ENCODE results near the gene MTMR12. TPM values are rescaled to one million over a fixed set of nuclear protein-coding genes. Genes with fewer than 3 reads are reported as not detected.
"Not testable (repeated sequence)": the region's sequence is repeated elsewhere in the genome, so short reads cannot be mapped to it uniquely, and the experiment has no call there.

Gene MTMR12
- total RNA-seq, 2 experiments from 2014 or later: 14.1 to 16.0 TPM

DNA sequence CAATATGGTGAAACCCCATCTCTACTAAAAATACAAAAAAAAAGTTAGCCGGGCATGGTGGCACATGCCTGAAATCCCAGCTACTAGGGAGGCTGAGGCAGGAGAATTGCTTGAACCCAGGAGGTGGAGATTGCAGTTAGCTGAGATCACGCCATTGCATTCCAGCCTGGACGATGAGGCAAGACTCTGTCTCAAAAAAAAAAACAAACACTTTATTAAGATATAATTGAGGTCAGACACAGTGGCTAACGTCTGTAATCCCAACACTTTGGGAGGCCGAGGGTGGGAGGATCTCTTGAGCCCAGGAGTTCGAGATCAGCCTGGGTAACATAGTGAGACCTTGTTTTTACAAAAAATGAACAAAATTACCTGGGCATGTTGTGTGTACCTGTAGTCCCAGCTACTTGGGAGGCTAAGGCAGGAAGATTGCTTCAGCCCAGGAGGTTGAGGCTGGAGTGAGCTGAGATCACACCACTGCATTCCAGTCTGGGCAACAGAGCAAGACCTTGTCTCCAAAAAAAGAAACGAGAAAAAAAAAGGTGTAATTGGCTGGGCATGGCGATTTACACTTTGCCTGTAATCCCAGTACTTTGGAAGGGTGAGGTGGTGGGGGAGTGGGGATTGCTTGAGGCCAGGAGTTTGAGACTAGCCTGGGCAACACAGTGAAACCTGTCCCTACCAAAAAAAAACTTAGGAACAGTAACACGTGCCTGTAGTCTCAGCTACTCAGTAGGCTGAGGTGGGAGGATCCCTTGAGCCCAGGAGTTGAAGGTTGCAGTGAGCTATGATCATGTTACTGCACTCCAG, 16.6 kb downstream of the MTMR12 start:
- H3K27me3 Mint-ChIP-seq (ENCODE audit: low read depth); H3K4me3 Mint-ChIP-seq; H3K9me3 Mint-ChIP-seq; intact Hi-C loops (cut with micrococcal nuclease); DNase-seq; H3K27ac Mint-ChIP-seq: not testable (repeated sequence)
- Mint-ChIP-seq H3K4me1 (ENCODE audit: low read depth) (peaks cover 29% of the 10 kb centered on the region), H3K36me3 (ENCODE audit: low read depth) (peaks cover 27% of the 10 kb centered on the region)
- CTCF ChIA-PET: interaction anchor here (1.8 kb wide), 1 partner anchor 33 kb away, joined by 9 read pairs; no protein-coding TSS in a partner anchor

DNA sequence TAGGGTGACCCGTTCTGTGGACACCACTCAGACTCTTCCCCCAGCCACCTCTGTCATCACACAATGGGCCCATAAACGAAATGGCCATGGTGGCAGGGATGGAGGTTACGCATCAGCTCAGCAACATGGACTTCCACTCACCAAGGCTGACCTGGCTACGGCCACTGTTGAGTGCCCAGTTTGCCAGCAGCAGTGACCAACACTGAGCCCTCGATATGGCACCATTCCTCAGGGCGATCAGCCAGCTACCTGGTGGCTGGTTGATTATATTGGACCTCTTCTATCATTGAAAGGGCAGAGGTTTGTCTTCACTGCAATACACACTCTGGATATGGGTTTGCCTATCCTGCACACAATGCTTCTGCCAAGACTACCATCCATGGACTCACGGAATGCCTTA, 21.1 kb downstream of the MTMR12 start:
- Mint-ChIP-seq H3K27ac (no peak overlapping the region), H3K4me3 (no peak overlapping the region), H3K27me3 (ENCODE audit: low read depth) (no peaks in the 10 kb centered on the region), H3K36me3 (ENCODE audit: low read depth) (peaks cover 25% of the 10 kb centered on the region), H3K4me1 (ENCODE audit: low read depth) (peaks cover 7% of the 10 kb centered on the region), H3K9me3 (no peaks in the 10 kb centered on the region)
- CTCF ChIA-PET: no interaction called here
- no peak for DNase-seq
- intact Hi-C loops (cut with micrococcal nuclease): no loop called here

GRCh38 chr5:32290922-32291321, 21.8 kb downstream of the MTMR12 start:
- Mint-ChIP-seq H3K9me3 (no peaks in the 10 kb centered on the region), H3K4me1 (ENCODE audit: low read depth) (peaks cover 7% of the 10 kb centered on the region), H3K36me3 (ENCODE audit: low read depth) (peaks cover 23% of the 10 kb centered on the region), H3K4me3 (no peak overlapping the region), H3K27ac (no peak overlapping the region), H3K27me3 (ENCODE audit: low read depth) (no peaks in the 10 kb centered on the region)
- CTCF ChIA-PET: no interaction called here
- peak; percentile 16 for DNase-seq
- intact Hi-C loops (cut with micrococcal nuclease): no loop called here

- H3K27ac Mint-ChIP-seq: not testable (repeated sequence)
These were observed 22.2 kb downstream of the MTMR12 start for GRCh38 chr5:32290501-32290900.

DNA sequence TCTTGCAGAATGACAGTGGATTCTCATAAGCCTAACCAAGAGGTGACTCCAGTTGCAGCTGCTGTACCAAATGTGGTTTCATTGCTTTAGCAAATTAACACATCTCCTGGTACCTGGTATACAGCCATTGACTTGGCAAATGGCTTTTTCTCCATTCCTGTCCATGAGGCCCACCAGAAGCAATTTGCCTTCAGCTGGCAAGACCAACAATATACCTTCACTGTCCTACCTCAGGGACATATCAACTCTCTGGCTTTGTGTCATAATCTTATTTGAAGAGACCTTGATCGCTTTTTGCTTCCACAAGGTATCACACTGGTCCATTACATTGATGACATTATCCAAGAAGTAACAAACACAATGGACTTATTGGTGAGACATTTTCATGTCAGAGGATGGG, 22.8 kb downstream of the MTMR12 start:
- peaks cover 23% of the 10 kb centered on the region for H3K36me3 Mint-ChIP-seq (ENCODE audit: low read depth)
- H3K9me3 Mint-ChIP-seq; CTCF ChIA-PET; H3K4me3 Mint-ChIP-seq; intact Hi-C loops (cut with micrococcal nuclease); DNase-seq; H3K27ac Mint-ChIP-seq; H3K27me3 Mint-ChIP-seq (ENCODE audit: low read depth): not testable (repeated sequence)
- H3K4me1 Mint-ChIP-seq (ENCODE audit: low read depth): peaks cover 11% of the 10 kb centered on the region

More at GRCh38 chr5:32290501-32290900, 22.2 kb downstream of the MTMR12 start:
- H3K4me1 Mint-ChIP-seq (ENCODE audit: low read depth): peaks cover 10% of the 10 kb centered on the region
- peaks cover 25% of the 10 kb centered on the region for H3K36me3 Mint-ChIP-seq (ENCODE audit: low read depth)
- H3K27me3 Mint-ChIP-seq (ENCODE audit: low read depth); CTCF ChIA-PET; H3K4me3 Mint-ChIP-seq; DNase-seq; H3K9me3 Mint-ChIP-seq; intact Hi-C loops (cut with micrococcal nuclease): not testable (repeated sequence)

DNA sequence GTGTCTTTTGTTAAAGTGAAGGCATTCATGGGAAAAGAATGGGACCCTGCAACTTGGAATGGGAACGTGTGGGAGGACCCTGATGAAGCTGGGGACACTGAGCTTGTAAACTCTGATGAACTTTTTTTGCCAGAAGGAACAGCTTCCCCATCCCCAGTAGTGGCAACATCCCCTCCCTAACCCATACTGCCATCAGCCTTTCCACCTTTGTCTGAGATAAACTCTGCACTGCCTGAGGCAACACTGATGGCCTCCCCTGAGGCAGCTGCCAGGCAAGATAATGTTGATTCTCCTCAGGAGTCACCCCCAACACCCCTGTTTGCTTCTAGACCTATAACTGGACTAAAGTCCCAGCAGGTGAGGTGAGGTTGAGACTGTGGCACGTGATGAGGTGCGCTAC, 24.6 kb downstream of the MTMR12 start:
- not testable (repeated sequence) for H3K9me3 Mint-ChIP-seq

GRCh38 chr5:32287525-32287924, 25.2 kb downstream of the MTMR12 start:
- H3K27ac Mint-ChIP-seq: not testable (repeated sequence)
- H3K4me1 Mint-ChIP-seq (ENCODE audit: low read depth): peaks cover 22% of the 10 kb centered on the region

More for the DNA sequence above, 24.6 kb downstream of the MTMR12 start:
- H3K27ac Mint-ChIP-seq; H3K27me3 Mint-ChIP-seq (ENCODE audit: low read depth); H3K4me3 Mint-ChIP-seq; intact Hi-C loops (cut with micrococcal nuclease); DNase-seq: not testable (repeated sequence)
- Mint-ChIP-seq H3K36me3 (ENCODE audit: low read depth) (peaks cover 12% of the 10 kb centered on the region), H3K4me1 (ENCODE audit: low read depth) (peaks cover 21% of the 10 kb centered on the region)
- CTCF ChIA-PET: interaction anchor here (0.7 to 0.8 kb wide), 2 partner anchors 26 to 41 kb away, joined by 3 read pairs; no protein-coding TSS in a partner anchor

DNA sequence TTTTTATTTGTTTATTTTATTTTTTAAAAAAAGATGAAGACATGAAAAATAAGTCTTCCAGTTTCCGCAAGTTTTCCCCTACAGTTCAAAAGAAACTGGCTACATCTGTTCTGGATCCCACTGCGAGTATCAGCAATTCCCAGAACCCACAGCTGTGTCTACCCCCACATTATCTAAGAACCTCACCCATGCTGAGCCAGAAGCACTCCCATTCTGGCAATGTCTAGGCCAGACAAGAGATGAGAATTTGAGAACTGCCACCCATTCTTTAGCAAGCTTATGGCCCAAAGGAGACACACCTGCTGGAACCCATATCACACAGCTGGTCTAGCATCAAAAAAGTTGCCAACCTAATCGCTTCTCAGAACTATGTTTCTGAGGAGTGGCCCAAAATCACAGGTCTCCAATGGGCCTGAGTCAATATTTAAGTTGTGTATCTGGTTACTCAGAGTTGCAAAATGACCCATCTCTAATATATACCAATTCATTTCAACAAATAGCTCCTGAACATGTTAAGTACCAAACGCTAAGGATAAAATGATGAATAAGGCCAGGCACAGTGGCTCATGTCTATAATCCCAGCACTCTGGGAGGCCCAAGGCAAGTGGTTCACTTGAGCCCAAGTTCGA, 27.1 kb downstream of the MTMR12 start:
- Mint-ChIP-seq H3K4me3 (no peak overlapping the region), H3K36me3 (ENCODE audit: low read depth) (peaks cover 15% of the 10 kb centered on the region), H3K27me3 (ENCODE audit: low read depth) (no peaks in the 10 kb centered on the region), H3K9me3 (peaks cover 3% of the 10 kb centered on the region), H3K27ac (no peak overlapping the region), H3K4me1 (ENCODE audit: low read depth) (peaks cover 26% of the 10 kb centered on the region)
- DNase-seq: no peak
- intact Hi-C loops (cut with micrococcal nuclease): no loop called here
- CTCF ChIA-PET: interaction anchor here (0.5 kb wide), 1 partner anchor 53 kb away, joined by 3 read pairs; no protein-coding TSS in a partner anchor

More at GRCh38 chr5:32287525-32287924, 25.2 kb downstream of the MTMR12 start:
- H3K27me3 Mint-ChIP-seq (ENCODE audit: low read depth); DNase-seq; H3K36me3 Mint-ChIP-seq (ENCODE audit: low read depth); H3K9me3 Mint-ChIP-seq; H3K4me3 Mint-ChIP-seq; intact Hi-C loops (cut with micrococcal nuclease): not testable (repeated sequence)
- CTCF ChIA-PET: interaction anchor here (0.8 kb wide), 1 partner anchor 42 kb away, joined by 3 read pairs; no protein-coding TSS in a partner anchor

- intact Hi-C loops (cut with micrococcal nuclease): loop anchor here (5.0 kb wide), 1 partner anchor 249 kb away; no protein-coding TSS in a partner anchor
- H3K9me3 Mint-ChIP-seq: peaks cover 3% of the 10 kb centered on the region
- H3K27ac Mint-ChIP-seq: peak overlapping the region; percentile 37
- peak; percentile 46 for DNase-seq
- CTCF ChIA-PET: interaction anchor here (0.6 to 0.7 kb wide), 3 partner anchors 11 to 303 kb away, joined by 3 to 4 read pairs (median 3); no protein-coding TSS in a partner anchor
- H3K36me3 Mint-ChIP-seq (ENCODE audit: low read depth): peaks cover 15% of the 10 kb centered on the region
- H3K27me3 Mint-ChIP-seq (ENCODE audit: low read depth): no peaks in the 10 kb centered on the region
- H3K4me3 Mint-ChIP-seq: no peak overlapping the region
- peaks cover 41% of the 10 kb centered on the region for H3K4me1 Mint-ChIP-seq (ENCODE audit: low read depth)
These were observed 29.0 kb downstream of the MTMR12 start for GRCh38 chr5:32283539-32284377.

DNA sequence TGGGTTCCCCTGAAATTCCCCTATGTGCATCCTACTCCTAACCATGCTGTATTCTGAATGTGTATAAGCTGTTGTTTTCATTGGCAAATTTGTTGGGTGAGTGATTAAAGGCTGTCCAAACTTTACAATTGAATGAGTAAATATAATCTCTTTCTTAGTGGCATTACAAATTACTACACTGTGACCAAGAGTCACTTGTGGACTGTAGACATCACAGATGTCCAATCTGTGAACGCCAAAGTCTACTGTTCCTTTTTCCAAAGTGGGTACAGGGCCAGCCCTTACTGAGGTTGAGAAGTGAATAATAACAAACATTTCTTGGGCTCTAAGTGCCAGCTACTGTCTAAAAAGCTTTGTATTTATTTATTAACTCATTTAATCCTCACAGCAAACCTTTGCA, 29.7 kb downstream of the MTMR12 start:
- Mint-ChIP-seq H3K27ac (no peak overlapping the region), H3K4me1 (ENCODE audit: low read depth) (peaks cover 45% of the 10 kb centered on the region), H3K9me3 (peaks cover 3% of the 10 kb centered on the region), H3K36me3 (ENCODE audit: low read depth) (peaks cover 15% of the 10 kb centered on the region), H3K4me3 (no peak overlapping the region), H3K27me3 (ENCODE audit: low read depth) (no peaks in the 10 kb centered on the region)
- CTCF ChIA-PET: interaction anchor here (0.6 to 0.8 kb wide), 2 partner anchors 12 to 47 kb away, joined by 3 read pairs; no protein-coding TSS in a partner anchor
- no peak for DNase-seq
- intact Hi-C loops (cut with micrococcal nuclease): loop anchor here (5.0 kb wide), 1 partner anchor 249 kb away; no protein-coding TSS in a partner anchor

DNA sequence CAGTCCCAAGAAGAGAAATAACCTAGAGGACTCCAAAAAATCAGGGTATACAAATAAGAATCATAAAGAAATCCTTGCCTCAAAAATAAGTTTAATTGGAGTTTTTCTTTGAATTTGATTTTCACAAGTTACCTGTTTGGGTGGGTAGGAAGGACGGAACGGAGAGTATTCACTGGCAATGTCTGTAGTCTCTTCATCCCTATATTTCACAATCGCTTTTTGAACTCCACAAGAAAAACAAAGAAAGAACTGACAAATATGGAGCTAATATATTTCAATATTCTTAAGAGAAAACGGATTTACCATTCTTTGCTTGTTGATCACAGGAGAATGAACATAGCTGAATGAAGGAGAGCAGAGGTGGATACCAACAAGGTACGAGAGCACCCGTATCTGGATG, 30.1 kb downstream of the MTMR12 start:
- Mint-ChIP-seq H3K4me3 (no peak overlapping the region), H3K27ac (no peak overlapping the region), H3K4me1 (ENCODE audit: low read depth) (peaks cover 50% of the 10 kb centered on the region), H3K27me3 (ENCODE audit: low read depth) (no peaks in the 10 kb centered on the region), H3K36me3 (ENCODE audit: low read depth) (peaks cover 15% of the 10 kb centered on the region), H3K9me3 (peaks cover 3% of the 10 kb centered on the region)
- CTCF ChIA-PET: interaction anchor here (0.6 to 0.8 kb wide), 2 partner anchors 12 to 47 kb away, joined by 3 read pairs; no protein-coding TSS in a partner anchor
- no peak for DNase-seq
- intact Hi-C loops (cut with micrococcal nuclease): loop anchor here (5.0 kb wide), 1 partner anchor 250 kb away; no protein-coding TSS in a partner anchor
